Measurements from ENCODE around the gene IFNA2. TPM values are rescaled to one million over a fixed set of nuclear protein-coding genes. Genes with fewer than 3 reads are reported as not detected.
"Not testable (repeated sequence)": the region's sequence is repeated elsewhere in the genome, so short reads cannot be mapped to it uniquely, and the experiment has no call there.

The IFNA2 gene
- total and polyA plus RNA-seq, 7 experiments from 2014 or later: not detected

- no peaks in the 10 kb centered on the region for H3K36me3 ChIP-seq (ENCODE audit: control insufficient read depth in 2 of 3, insufficient read depth in 3 of 3, low read length in 3 of 3)
- H3K27me3 ChIP-seq (ENCODE audit: control insufficient read depth in 2 of 2, insufficient read depth in 2 of 2, low read length in 2 of 2): no peaks in the 10 kb centered on the region
- DNase-seq: no peak
- no peak overlapping the region for H3K4me3 ChIP-seq (ENCODE audit: low read length)
- peak overlapping the region in 4 of 10 donors; percentile 1 to 31 (median 4) for H3K4me3 Mint-ChIP-seq
- no peak overlapping the region for H3K27ac Mint-ChIP-seq
- ChIA-PET POLR2A (no interaction called here), CTCF (no interaction called here)
- peaks cover 0 to 17% (median 6%) of the 10 kb centered on the region in 7 donors for H3K4me1 Mint-ChIP-seq
- intact Hi-C loops (cut with micrococcal nuclease): no loop called here
- no peaks in the 10 kb centered on the region for H3K4me1 ChIP-seq (ENCODE audit: control insufficient read depth in 2 of 2, insufficient read depth in 2 of 2, low read length in 2 of 2)
- H3K27ac ChIP-seq (ENCODE audit: low read depth, low read length): no peak overlapping the region
- no peaks in the 10 kb centered on the region for H3K36me3 Mint-ChIP-seq
- no peaks in the 10 kb centered on the region for H3K9me3 ChIP-seq (ENCODE audit: control insufficient read depth in 2 of 3, low read length in 3 of 3)
- no peaks in the 10 kb centered on the region for H3K9me3 Mint-ChIP-seq
- H3K27me3 Mint-ChIP-seq: peaks cover 34 to 66% (median 39%) of the 10 kb centered on the region in 5 donors
- ATAC-seq: no peak
Observed at GRCh38 chr9:21383627-21384026, 1.6 kb downstream of the IFNA2 start.

- no peaks in the 10 kb centered on the region for H3K9me3 ChIP-seq (ENCODE audit: control insufficient read depth in 2 of 3, low read length in 3 of 3)
- Mint-ChIP-seq H3K4me1 (peaks cover 0 to 17% (median 6%) of the 10 kb centered on the region in 7 donors), H3K9me3 (no peaks in the 10 kb centered on the region), H3K4me3 (peak overlapping the region in 4 of 10 donors; percentile 10 to 45 (median 26)), H3K27ac (peak overlapping the region in 1 of 9 donors; percentile 6), H3K27me3 (peaks cover 26 to 65% (median 38%) of the 10 kb centered on the region in 5 donors), H3K36me3 (no peaks in the 10 kb centered on the region)
- no peaks in the 10 kb centered on the region for H3K4me1 ChIP-seq (ENCODE audit: control insufficient read depth in 2 of 2, insufficient read depth in 2 of 2, low read length in 2 of 2)
- ATAC-seq: peak; percentile 87
- DNase-seq: no peak
- ChIA-PET CTCF (interaction anchor here (2.0 kb wide), 1 partner anchor 56 kb away, joined by 5 read pairs; no protein-coding TSS in a partner anchor), POLR2A (no interaction called here)
- H3K36me3 ChIP-seq (ENCODE audit: control insufficient read depth in 2 of 3, insufficient read depth in 3 of 3, low read length in 3 of 3): no peaks in the 10 kb centered on the region
- H3K27me3 ChIP-seq (ENCODE audit: control insufficient read depth in 2 of 2, insufficient read depth in 2 of 2, low read length in 2 of 2): no peaks in the 10 kb centered on the region
- no peak overlapping the region for H3K4me3 ChIP-seq (ENCODE audit: low read length)
- H3K27ac ChIP-seq (ENCODE audit: low read depth, low read length): no peak overlapping the region
- intact Hi-C loops (cut with micrococcal nuclease): loop anchor here in 1 of 2 donors (2.0 kb wide), 2 partner anchors 25 to 47 kb away; partner anchors contain the start of gene KLHL9
Observed at GRCh38 chr9:21381448-21382339, 3.5 kb downstream of the IFNA2 start.

DNA sequence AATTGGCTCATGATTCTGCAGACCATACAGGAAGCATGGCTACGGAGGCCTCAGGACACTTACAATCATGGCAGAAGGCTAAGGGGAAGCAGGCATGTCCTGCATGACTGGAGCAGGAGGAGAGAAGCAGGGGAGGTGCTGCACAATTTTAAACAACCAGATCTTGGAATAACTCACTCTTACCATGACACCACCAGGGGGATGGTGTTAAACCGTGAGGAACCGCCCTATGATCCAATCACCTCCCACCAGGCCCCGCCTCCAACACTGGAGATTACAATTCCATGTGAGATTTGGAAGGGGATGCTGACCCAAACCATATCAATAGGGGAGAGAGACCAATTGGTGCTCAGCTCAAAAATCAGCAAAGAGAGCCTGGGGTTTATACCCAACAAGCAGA, 13.7 kb downstream of the IFNA2 start:
- intact Hi-C loops (cut with micrococcal nuclease); H3K36me3 ChIP-seq (ENCODE audit: control insufficient read depth in 2 of 3, insufficient read depth in 3 of 3, low read length in 3 of 3); H3K27ac Mint-ChIP-seq; H3K4me1 Mint-ChIP-seq; H3K27me3 ChIP-seq (ENCODE audit: control insufficient read depth in 2 of 2, insufficient read depth in 2 of 2, low read length in 2 of 2); H3K27ac ChIP-seq (ENCODE audit: low read depth, low read length); CTCF ChIA-PET; H3K4me3 Mint-ChIP-seq; H3K4me1 ChIP-seq (ENCODE audit: control insufficient read depth in 2 of 2, insufficient read depth in 2 of 2, low read length in 2 of 2); DNase-seq; H3K4me3 ChIP-seq (ENCODE audit: low read length); H3K36me3 Mint-ChIP-seq; H3K9me3 ChIP-seq (ENCODE audit: control insufficient read depth in 2 of 3, low read length in 3 of 3); POLR2A ChIA-PET; ATAC-seq: not testable (repeated sequence)
- peaks cover 0 to 10% (median 0%) of the 10 kb centered on the region in 11 donors for H3K9me3 Mint-ChIP-seq
- H3K27me3 Mint-ChIP-seq: peaks cover 17 to 50% (median 27%) of the 10 kb centered on the region in 5 donors

GRCh38 chr9:21367957-21368356, 17.2 kb downstream of the IFNA2 start, which contains the start of gene IFNA13:
TSS of gene IFNA13 (minus strand) at chr9:21368057. CDS start at chr9:21368010, 47 bp downstream.
- Histone ChIP-seq H3K27ac (ENCODE audit: low read depth, low read length) (no peak within 1 kb of the TSS), H3K4me3 (ENCODE audit: low read length) (no peak within 1 kb of the TSS), H3K9me3 (ENCODE audit: control insufficient read depth in 2 of 3, low read length in 3 of 3) (no peaks in the 10 kb centered on the region), H3K4me1 (ENCODE audit: control insufficient read depth in 2 of 2, insufficient read depth in 2 of 2, low read length in 2 of 2) (no peaks in the 10 kb centered on the region), H3K27me3 (ENCODE audit: control insufficient read depth in 2 of 2, insufficient read depth in 2 of 2, low read length in 2 of 2) (no peaks in the 10 kb centered on the region), H3K36me3 (ENCODE audit: control insufficient read depth in 2 of 3, insufficient read depth in 3 of 3, low read length in 3 of 3) (no peaks in the 10 kb centered on the region)
- H3K27ac Mint-ChIP-seq: no peak within 1 kb of the TSS
- no peak for ATAC-seq
- POLR2A ChIA-PET: no interaction called here
- CTCF ChIA-PET: no interaction called here
- no peak within 1 kb of the TSS for H3K4me3 Mint-ChIP-seq
- DNase-seq: no peak
- peaks cover 17 to 58% (median 32%) of the 10 kb centered on the region in 5 donors for H3K27me3 Mint-ChIP-seq
- H3K9me3 Mint-ChIP-seq: no peaks in the 10 kb centered on the region
- no peaks in the 10 kb centered on the region for H3K36me3 Mint-ChIP-seq
- no peaks in the 10 kb centered on the region for H3K4me1 Mint-ChIP-seq
- intact Hi-C loops (cut with micrococcal nuclease): no loop called here

DNA sequence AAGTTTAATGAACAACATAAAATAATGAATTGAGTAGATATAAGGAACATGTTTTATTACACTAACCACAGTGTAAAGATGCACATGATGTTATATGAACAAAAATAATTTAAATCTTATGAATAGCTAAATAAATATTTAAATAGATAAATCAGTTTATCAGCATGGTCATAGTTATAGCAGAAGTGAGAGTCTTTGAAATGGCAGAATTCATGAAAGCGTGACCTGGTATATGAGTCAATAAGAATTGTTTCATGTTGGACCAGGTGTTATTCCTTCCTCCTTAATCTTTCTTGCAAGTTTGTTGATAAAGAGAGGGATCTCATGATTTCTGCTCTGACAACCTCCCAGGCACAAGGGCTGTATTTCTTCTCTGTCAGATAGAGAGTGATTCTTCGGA, 18.0 kb downstream of the IFNA2 start:
- H3K36me3 ChIP-seq (ENCODE audit: control insufficient read depth in 2 of 3, insufficient read depth in 3 of 3, low read length in 3 of 3); H3K4me3 Mint-ChIP-seq; ATAC-seq; H3K4me1 ChIP-seq (ENCODE audit: control insufficient read depth in 2 of 2, insufficient read depth in 2 of 2, low read length in 2 of 2); H3K27me3 ChIP-seq (ENCODE audit: control insufficient read depth in 2 of 2, insufficient read depth in 2 of 2, low read length in 2 of 2); DNase-seq; H3K4me3 ChIP-seq (ENCODE audit: low read length); H3K27ac ChIP-seq (ENCODE audit: low read depth, low read length); H3K4me1 Mint-ChIP-seq; H3K9me3 ChIP-seq (ENCODE audit: control insufficient read depth in 2 of 3, low read length in 3 of 3); H3K36me3 Mint-ChIP-seq; CTCF ChIA-PET; POLR2A ChIA-PET; intact Hi-C loops (cut with micrococcal nuclease); H3K9me3 Mint-ChIP-seq; H3K27ac Mint-ChIP-seq: not testable (repeated sequence)
- peaks cover 17 to 61% (median 32%) of the 10 kb centered on the region in 5 donors for H3K27me3 Mint-ChIP-seq

DNA sequence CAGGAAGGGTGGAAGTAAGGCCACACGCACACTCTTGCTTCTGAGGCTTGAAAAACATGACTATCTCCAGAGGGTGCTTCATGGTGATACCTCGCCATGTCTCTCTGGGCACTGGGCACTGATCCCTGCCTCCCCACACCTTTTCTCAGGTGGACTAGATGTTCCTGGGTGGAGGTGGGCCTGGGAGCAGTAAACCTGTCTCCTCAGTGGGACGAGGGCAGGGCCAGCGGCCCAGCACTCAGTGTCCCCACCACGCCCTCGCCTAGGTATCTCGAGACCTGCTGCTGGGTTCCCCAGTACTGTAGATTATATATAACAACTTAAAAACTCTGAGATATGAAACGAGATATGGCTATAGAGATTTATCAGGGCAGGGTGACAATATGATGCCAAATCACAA, 22.9 kb downstream of the IFNA2 start:
- DNase-seq (no peak), ATAC-seq (no peak)
- Mint-ChIP-seq H3K36me3 (no peaks in the 10 kb centered on the region), H3K9me3 (no peaks in the 10 kb centered on the region), H3K4me1 (peaks cover 2 to 17% (median 14%) of the 10 kb centered on the region in 7 donors), H3K4me3 (no peak overlapping the region), H3K27me3 (peaks cover 10 to 67% (median 20%) of the 10 kb centered on the region in 5 donors), H3K27ac (no peak overlapping the region)
- no peak overlapping the region for H3K4me3 ChIP-seq (ENCODE audit: low read length)
- H3K36me3 ChIP-seq (ENCODE audit: control insufficient read depth in 2 of 3, insufficient read depth in 3 of 3, low read length in 3 of 3): no peaks in the 10 kb centered on the region
- POLR2A ChIA-PET: no interaction called here
- no peaks in the 10 kb centered on the region for H3K9me3 ChIP-seq (ENCODE audit: control insufficient read depth in 2 of 3, low read length in 3 of 3)
- intact Hi-C loops (cut with micrococcal nuclease): no loop called here
- H3K27me3 ChIP-seq (ENCODE audit: control insufficient read depth in 2 of 2, insufficient read depth in 2 of 2, low read length in 2 of 2): no peaks in the 10 kb centered on the region
- CTCF ChIA-PET: interaction anchor here (0.5 to 0.6 kb wide), 2 partner anchors 15 to 188 kb away, joined by 3 to 4 read pairs; no protein-coding TSS in a partner anchor
- peaks cover 3 to 6% of the 10 kb centered on the region in 2 donors for H3K4me1 ChIP-seq (ENCODE audit: control insufficient read depth in 2 of 2, insufficient read depth in 2 of 2, low read length in 2 of 2)
- no peak overlapping the region for H3K27ac ChIP-seq (ENCODE audit: low read depth, low read length)
